NCI-H2081 (cell line): ENCODE measurements around the gene RUSF1.
"Not testable (repeated sequence)": the region's sequence is repeated elsewhere in the genome, so short reads cannot be mapped to it uniquely, and the experiment has no call there.

Experiments used
- DNase-seq, 2 experiments: peaks; one replicate each; lab custom pipeline; 2025; lab: John Stamatoyannopoulos, UW

RUSF1 gene

GRCh38 chr16:31487071-31487719, 21.0 kb downstream of the RUSF1 start:
- DNase-seq, result no peak

- no peak for DNase-seq
Measured at GRCh38 chr16:31486045-31486444, 22.1 kb downstream of the RUSF1 start.

- no peak for DNase-seq
Measured at GRCh38 chr16:31485571-31485970, 22.6 kb downstream of the RUSF1 start.

- DNase-seq, result no peak
Measured at GRCh38 chr16:31484491-31485171, 23.6 kb downstream of the RUSF1 start.

GRCh38 chr16:31484048-31484447, 24.1 kb downstream of the RUSF1 start:
- not testable (repeated sequence) for DNase-seq

GRCh38 chr16:31483081-31483480, 25.1 kb downstream of the RUSF1 start, which contains the start of gene SLC5A2:
TSS of gene SLC5A2 (plus strand) at chr16:31483123. CDS start at chr16:31483137, 14 bp downstream.
- no peak for DNase-seq

- DNase-seq, result no peak
Measured at GRCh38 chr16:31480851-31481536, 27.2 kb downstream of the RUSF1 start.

GRCh38 chr16:31479751-31480150, 28.4 kb downstream of the RUSF1 start:
- DNase-seq, result no peak

- no peak for DNase-seq
Measured at GRCh38 chr16:31478956-31479355, 29.2 kb downstream of the RUSF1 start.

- DNase-seq, result no peak
Measured at GRCh38 chr16:31477220-31478216, 30.7 kb downstream of the RUSF1 start.

GRCh38 chr16:31476303-31477219, 31.6 kb downstream of the RUSF1 start:
- DNase-seq, result no peak

GRCh38 chr16:31475946-31476302, 32.3 kb downstream of the RUSF1 start:
- DNase-seq, result no peak

GRCh38 chr16:31474773-31475738, 33.1 kb downstream of the RUSF1 start:
- no peak for DNase-seq

GRCh38 chr16:31474173-31474714, 33.9 kb downstream of the RUSF1 start:
- no peak for DNase-seq

- DNase-seq, result no peak
Measured at GRCh38 chr16:31473264-31473984, 34.8 kb downstream of the RUSF1 start.

- peak; percentile 66 to 67 for DNase-seq
Measured at GRCh38 chr16:31472709-31473203, 35.4 kb downstream of the RUSF1 start.

- DNase-seq, result no peak
Measured at GRCh38 chr16:31471875-31472708, 36.1 kb downstream of the RUSF1 start, which contains the start of gene TGFB1I1. TSS of gene TGFB1I1 (plus strand) at chr16:31472152. CDS start at chr16:31472189, 37 bp downstream.
